Trophoblast cell (in vitro differentiated cells and primary cell): ENCODE measurements around the gene MMP17.

Experiments
- DNase-seq, 2 donors: peaks; one replicate each; pipeline ENCODE4 v3.0.0-alpha.2; 2016
- H2AFZ ChIP-seq: 2 replicates; pipeline ENCODE4 v1.6.1; 2013; ENCODE audit warnings: low read length, moderate library complexity, mild to moderate bottlenecking; ENCODE audit not compliant: insufficient read depth, poor library complexity
- H2AK5ac ChIP-seq: 2 replicates; pipeline ENCODE4 v1.6.1; 2013; ENCODE audit warnings: mild to moderate bottlenecking, low read length
- H2BK120ac ChIP-seq: 2 replicates; pipeline ENCODE4 v1.6.1; 2013; ENCODE audit warnings: low read length, mild to moderate bottlenecking, moderate library complexity; ENCODE audit not compliant: insufficient read depth, poor library complexity
- H2BK12ac ChIP-seq: 2 replicates; pipeline ENCODE4 v1.6.1; 2013; ENCODE audit warnings: mild to moderate bottlenecking, low read length, moderate library complexity
- H2BK5ac ChIP-seq: 2 replicates; pipeline ENCODE4 v1.6.1; 2013; ENCODE audit warnings: low read length, low read depth, moderate library complexity, mild to moderate bottlenecking; ENCODE audit not compliant: poor library complexity
- H3K14ac ChIP-seq: 2 replicates; pipeline ENCODE4 v1.6.1; 2013; ENCODE audit warnings: mild to moderate bottlenecking, low read length
- H3K18ac ChIP-seq: 2 replicates; pipeline ENCODE4 v1.6.1; 2013; ENCODE audit warnings: mild to moderate bottlenecking, low read length
- H3K23ac ChIP-seq: 2 replicates; pipeline ENCODE4 v1.6.1; 2013; ENCODE audit warnings: low read length
- H3K27ac ChIP-seq: 2 replicates; pipeline ENCODE4 v1.5.1; 2013; ENCODE audit warnings: low read depth, mild to moderate bottlenecking, inconsistent platforms, low read length, moderate library complexity
- H3K27me3 ChIP-seq: 2 replicates; pipeline ENCODE4 v1.6.1; 2013; ENCODE audit warnings: inconsistent platforms, mild to moderate bottlenecking, low read length, moderate library complexity; ENCODE audit not compliant: insufficient read depth
- H3K36me3 ChIP-seq, 2 experiments: 1 replicate in 1 of 2; 2 replicates in 1 of 2; pipeline ENCODE4 v1.6.1; 2013; ENCODE audit warnings: low read length in 2 of 2, mild to moderate bottlenecking in 2 of 2, moderate library complexity in 1 of 2; ENCODE audit not compliant: insufficient read depth in 2 of 2, control insufficient read depth in 1 of 2
- H3K4ac ChIP-seq: 2 replicates; pipeline ENCODE4 v1.6.1; 2013; ENCODE audit warnings: low read depth, mild to moderate bottlenecking, low read length, moderate library complexity
- H3K4me1 ChIP-seq, 2 experiments: 1 replicate in 1 of 2; 2 replicates in 1 of 2; pipeline ENCODE4 v1.6.1; 2013; ENCODE audit warnings: low read length in 2 of 2, mild to moderate bottlenecking in 2 of 2, moderate library complexity in 1 of 2; ENCODE audit not compliant: insufficient read depth in 2 of 2, control insufficient read depth in 1 of 2
- H3K4me2 ChIP-seq: 2 replicates; pipeline ENCODE4 v1.6.1; 2013; ENCODE audit warnings: inconsistent platforms, mild to moderate bottlenecking, low read length, moderate library complexity
- H3K4me3 ChIP-seq: 2 replicates; pipeline ENCODE4 v1.5.1; 2013; ENCODE audit warnings: mild to moderate bottlenecking, low read depth, low read length, inconsistent platforms
- H3K79me1 ChIP-seq: one replicate; pipeline ENCODE4 v1.6.1; 2013; ENCODE audit warnings: low read length
- H3K79me2 ChIP-seq: 2 replicates; pipeline ENCODE4 v1.6.1; 2013; ENCODE audit warnings: low read length, mild to moderate bottlenecking; ENCODE audit not compliant: control insufficient read depth, insufficient read depth, poor library complexity
- H3K9ac ChIP-seq: 2 replicates; pipeline ENCODE4 v1.6.1; 2013; ENCODE audit warnings: mild to moderate bottlenecking, low read length
- H3K9me3 ChIP-seq: 2 replicates; pipeline ENCODE4 v1.6.1; 2013; ENCODE audit warnings: low read depth, mild to moderate bottlenecking, control low read depth, inconsistent platforms, low read length; ENCODE audit not compliant: insufficient read depth
- H4K12ac ChIP-seq: 2 replicates; pipeline ENCODE4 v1.6.1; 2013; ENCODE audit warnings: low read depth, mild to moderate bottlenecking, low read length, moderate library complexity
- H4K8ac ChIP-seq: 2 replicates; pipeline ENCODE4 v1.6.1; 2013; ENCODE audit warnings: low read depth, mild to moderate bottlenecking, low read length, moderate library complexity
- H4K91ac ChIP-seq: one replicate; pipeline ENCODE4 v1.6.1; 2013; ENCODE audit warnings: low read depth, mild to moderate bottlenecking, low read length, moderate library complexity
- WGBS: extraction: QIAGEN DNeasy Blood & Tissue Kit; methylation state at CpG from one replicate; pipeline ENCODE4 v1.1.7; 2013; ENCODE audit warnings: missing lambda C conversion rate; ENCODE audit not compliant: insufficient read length, insufficient coverage; ENCODE audit errors: extremely low coverage; 5-methylcytosine and 5-hydroxymethylcytosine counted together

MMP17 gene

GRCh38 chr12:131867891-131868675, 39.9 kb downstream of the MMP17 start:
- Histone ChIP-seq H3K4ac (no peak overlapping the region), H3K4me1 (peaks cover 28 to 31% of the 10 kb centered on the region in 2 experiments), H2AFZ (no peak overlapping the region), H3K18ac (peak overlapping the region; percentile 4), H3K27me3 (no peaks in the 10 kb centered on the region), H3K9me3 (no peaks in the 10 kb centered on the region), H2BK5ac (no peak overlapping the region), H2BK120ac (no peak overlapping the region), H3K23ac (no peak overlapping the region), H3K4me3 (no peak overlapping the region), H3K36me3 (no peaks in the 10 kb centered on the region), H3K4me2 (no peak overlapping the region), H4K12ac (no peak overlapping the region), H4K8ac (no peak overlapping the region), H3K79me2 (peaks cover 2% of the 10 kb centered on the region), H3K27ac (no peak overlapping the region), H2AK5ac (peak overlapping the region; percentile 49), H4K91ac (peak overlapping the region; percentile 32), H2BK12ac (peak overlapping the region; percentile 68), H3K79me1 (peaks cover 17% of the 10 kb centered on the region), H3K9ac (no peak overlapping the region), H3K14ac (no peak overlapping the region)
- no CpG with 5 or more reads among the region's 28 CpGs for WGBS
- no peak for DNase-seq

- H3K27me3 ChIP-seq, result no peaks in the 10 kb centered on the region
- no peaks in the 10 kb centered on the region for H3K36me3 ChIP-seq
- H2BK5ac ChIP-seq, result no peak overlapping the region
- H3K4ac ChIP-seq, result peak overlapping the region; percentile 12
- H4K12ac ChIP-seq, result no peak overlapping the region
- no peak overlapping the region for H2AFZ ChIP-seq
- H3K79me1 ChIP-seq, result peaks cover 9% of the 10 kb centered on the region
- peak; percentile 60 to 80 for DNase-seq
- peaks cover 2% of the 10 kb centered on the region for H3K79me2 ChIP-seq
- H3K18ac ChIP-seq, result no peak overlapping the region
- no peak overlapping the region for H3K27ac ChIP-seq
- H3K4me3 ChIP-seq, result no peak overlapping the region
- H3K4me1 ChIP-seq, result peaks cover 16 to 21% of the 10 kb centered on the region in 2 experiments
- H3K9me3 ChIP-seq, result peaks cover 4% of the 10 kb centered on the region
- H4K8ac ChIP-seq, result no peak overlapping the region
- H3K23ac ChIP-seq, result no peak overlapping the region
- peak overlapping the region; percentile 63 for H2BK12ac ChIP-seq
- H3K14ac ChIP-seq, result peak overlapping the region; percentile 27
- H3K4me2 ChIP-seq, result no peak overlapping the region
- H4K91ac ChIP-seq, result peak overlapping the region; percentile 50
- H2AK5ac ChIP-seq, result no peak overlapping the region
- no peak overlapping the region for H2BK120ac ChIP-seq
- H3K9ac ChIP-seq, result no peak overlapping the region
- no CpG with 5 or more reads among the region's 16 CpGs for WGBS
Measured at GRCh38 chr12:131869871-131870418, 41.8 kb downstream of the MMP17 start.

GRCh38 chr12:131871677-131872076, 43.5 kb downstream of the MMP17 start:
- no CpG with 5 or more reads among the region's 6 CpGs for WGBS
- Histone ChIP-seq H3K4me2 (no peak overlapping the region), H2BK12ac (peak overlapping the region; percentile 83), H3K79me1 (peaks cover 9% of the 10 kb centered on the region), H3K27me3 (no peaks in the 10 kb centered on the region), H3K4ac (peak overlapping the region; percentile 15), H4K8ac (peak overlapping the region; percentile 59), H3K79me2 (peaks cover 2% of the 10 kb centered on the region), H3K18ac (peak overlapping the region; percentile 35), H2AFZ (no peak overlapping the region), H4K91ac (peak overlapping the region; percentile 84), H2BK5ac (peak overlapping the region; percentile 53), H3K4me3 (no peak overlapping the region), H4K12ac (peak overlapping the region; percentile 27), H3K23ac (no peak overlapping the region), H2AK5ac (peak overlapping the region; percentile 90), H3K4me1 (peaks cover 16 to 21% of the 10 kb centered on the region in 2 experiments), H3K36me3 (no peaks in the 10 kb centered on the region), H3K9me3 (peaks cover 4% of the 10 kb centered on the region), H3K14ac (peak overlapping the region; percentile 66), H3K27ac (peak overlapping the region; percentile 37), H2BK120ac (peak overlapping the region; percentile 75), H3K9ac (no peak overlapping the region)
- DNase-seq, result no peak

- Histone ChIP-seq H3K27me3 (no peaks in the 10 kb centered on the region), H3K4me3 (no peak overlapping the region), H3K9me3 (peaks cover 5% of the 10 kb centered on the region), H2BK12ac (peak overlapping the region; percentile 83), H3K79me1 (peaks cover 9% of the 10 kb centered on the region), H3K23ac (no peak overlapping the region), H3K18ac (peak overlapping the region; percentile 35), H3K36me3 (no peaks in the 10 kb centered on the region), H3K4ac (peak overlapping the region; percentile 15), H3K79me2 (peaks cover 2% of the 10 kb centered on the region), H2BK5ac (peak overlapping the region; percentile 53), H3K27ac (peak overlapping the region; percentile 37), H2AK5ac (peak overlapping the region; percentile 90), H3K9ac (no peak overlapping the region), H3K4me1 (peaks cover 20 to 27% of the 10 kb centered on the region in 2 experiments), H3K4me2 (peak overlapping the region; percentile 21), H2AFZ (no peak overlapping the region), H4K8ac (peak overlapping the region; percentile 59), H4K12ac (peak overlapping the region; percentile 27), H3K14ac (peak overlapping the region; percentile 66), H2BK120ac (peak overlapping the region; percentile 75), H4K91ac (peak overlapping the region; percentile 84)
- no CpG with 5 or more reads among the region's 21 CpGs for WGBS
- DNase-seq, result peak; percentile 98 to 99
Measured at GRCh38 chr12:131872154-131873051, 44.2 kb downstream of the MMP17 start.
